MCF 10A (cell line): ENCODE measurements around the gene ARHGEF2. TPM values are rescaled to one million over a fixed set of nuclear protein-coding genes. Genes with fewer than 3 reads are reported as not detected.
A peak's percentile ranks its signal among the peaks of the same experiment; 100 is the strongest.

Experiments
- BruUV-seq: library from RNA; stranded (reverse); fragments of 400-500 nt; replicated peaks from 2 replicates; lab custom pipeline; 2021; lab: Mats Ljungman, UMichigan
- CTCF ChIA-PET: fragments of 300-600 bp; sonication (Branson Sonifier 250); formaldehyde crosslinking; extraction: SDS; loops from one replicate; lab custom pipeline; 2021; ENCODE audit warnings: antibody characterized with exemption, inconsistent platforms; lab: Yijun Ruan, JAX
- POLR2A ChIA-PET: fragments of 300-600, 350-650 bp; sonication (Branson Sonifier 250); formaldehyde crosslinking; extraction: SDS; loops from one replicate; lab custom pipeline; 2020; ENCODE audit warnings: antibody characterized with exemption, inconsistent platforms; lab: Yijun Ruan, JAX
- DNase-seq: peaks from one replicate; pipeline ENCODE4 v3.0.0-alpha.2; 2018; ENCODE audit not compliant: unreplicated experiment
- H3K27ac Mint-ChIP-seq: one replicate; pipeline ENCODE4 v1.8.0; 2022; ENCODE audit warnings: mild to moderate bottlenecking, low read depth, mixed read lengths; ENCODE audit not compliant: unreplicated experiment
- H3K27me3 Mint-ChIP-seq: one replicate; pipeline ENCODE4 v1.8.0; 2022; ENCODE audit warnings: mixed read lengths; ENCODE audit not compliant: insufficient read depth, unreplicated experiment
- H3K36me3 Mint-ChIP-seq: one replicate; pipeline ENCODE4 v1.8.0; 2022; ENCODE audit warnings: mild to moderate bottlenecking, moderate library complexity, mixed read lengths; ENCODE audit not compliant: insufficient read depth, unreplicated experiment
- H3K4me1 Mint-ChIP-seq: one replicate; pipeline ENCODE4 v1.8.0; 2022; ENCODE audit warnings: mixed read lengths; ENCODE audit not compliant: insufficient read depth, unreplicated experiment
- H3K4me3 Mint-ChIP-seq: one replicate; pipeline ENCODE4 v1.8.0; 2022; ENCODE audit warnings: mild to moderate bottlenecking, moderate library complexity, mixed read lengths; ENCODE audit not compliant: unreplicated experiment
- H3K9me3 Mint-ChIP-seq: one replicate; pipeline ENCODE4 v1.8.0; 2022; ENCODE audit warnings: mixed read lengths; ENCODE audit not compliant: unreplicated experiment
- intact Hi-C: fragments of 100-400 bp; cut with micrococcal nuclease; formaldehyde crosslinking; loops from 2 replicates; pipeline ENCODE4 v1.14.1; 2022
- total RNA-seq: library from RNA; stranded (reverse); gene quantifications from 2 replicates; pipeline ENCODE4 v1.2.3, GENCODE V29; 2022
- TF ChIP-seq, protein P1 (sequence below): fragments of 200-600 bp; IDR thresholded peaks from one replicate; pipeline ENCODE4 v1.8.0; 2022; ENCODE audit warnings: antibody characterized with exemption, mild to moderate bottlenecking; ENCODE audit not compliant: unreplicated experiment

The ARHGEF2 gene
- total RNA-seq, 1 experiment from 2014 or later: 498 TPM

DNA sequence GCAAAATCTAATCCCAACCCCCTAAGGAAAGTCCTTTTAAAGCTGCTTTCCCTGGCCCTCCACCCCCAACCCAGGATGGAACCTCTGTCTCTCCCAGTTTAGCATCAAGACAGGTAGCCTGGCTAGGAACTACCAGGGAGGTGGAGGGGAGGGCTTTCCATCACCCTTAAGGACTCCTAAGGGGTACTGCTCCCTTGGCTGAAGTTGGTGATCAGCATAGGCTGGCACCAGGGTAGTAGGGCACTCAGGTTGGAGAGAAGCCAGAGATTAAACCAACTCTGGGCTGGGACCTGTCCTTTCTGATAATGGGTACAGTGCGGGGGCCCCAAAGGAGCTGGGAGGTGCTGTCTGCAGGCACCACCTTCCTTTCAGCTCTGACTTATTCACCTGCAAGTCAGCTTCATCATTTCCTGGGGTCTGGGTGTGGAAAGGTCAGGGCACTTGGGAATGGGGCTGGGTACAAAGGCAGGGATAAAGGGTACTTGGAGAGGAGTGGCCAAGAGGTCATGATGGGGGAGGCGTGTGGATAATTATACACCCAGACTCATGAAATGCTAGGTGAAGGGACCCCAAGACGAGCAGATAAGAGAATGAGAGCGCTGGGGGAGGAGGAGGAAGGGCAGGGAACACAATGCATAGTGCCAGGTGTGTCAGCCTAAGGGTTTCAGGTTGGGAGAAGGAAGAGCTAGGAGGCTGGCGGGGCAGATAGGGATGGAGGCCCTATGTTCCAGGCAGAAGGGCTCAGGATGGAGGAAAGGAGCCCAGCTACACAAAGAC is 1.2 kb downstream of the ARHGEF2 start:
- Mint-ChIP-seq H3K27me3 (no peaks in the 10 kb centered on the region), H3K36me3 (peaks cover 28% of the 10 kb centered on the region), H3K9me3 (no peaks in the 10 kb centered on the region), H3K27ac (peak overlapping the region; percentile 90), H3K4me3 (peak overlapping the region; percentile 81), H3K4me1 (peaks cover 83% of the 10 kb centered on the region)
- TF ChIP-seq, protein P1, sequence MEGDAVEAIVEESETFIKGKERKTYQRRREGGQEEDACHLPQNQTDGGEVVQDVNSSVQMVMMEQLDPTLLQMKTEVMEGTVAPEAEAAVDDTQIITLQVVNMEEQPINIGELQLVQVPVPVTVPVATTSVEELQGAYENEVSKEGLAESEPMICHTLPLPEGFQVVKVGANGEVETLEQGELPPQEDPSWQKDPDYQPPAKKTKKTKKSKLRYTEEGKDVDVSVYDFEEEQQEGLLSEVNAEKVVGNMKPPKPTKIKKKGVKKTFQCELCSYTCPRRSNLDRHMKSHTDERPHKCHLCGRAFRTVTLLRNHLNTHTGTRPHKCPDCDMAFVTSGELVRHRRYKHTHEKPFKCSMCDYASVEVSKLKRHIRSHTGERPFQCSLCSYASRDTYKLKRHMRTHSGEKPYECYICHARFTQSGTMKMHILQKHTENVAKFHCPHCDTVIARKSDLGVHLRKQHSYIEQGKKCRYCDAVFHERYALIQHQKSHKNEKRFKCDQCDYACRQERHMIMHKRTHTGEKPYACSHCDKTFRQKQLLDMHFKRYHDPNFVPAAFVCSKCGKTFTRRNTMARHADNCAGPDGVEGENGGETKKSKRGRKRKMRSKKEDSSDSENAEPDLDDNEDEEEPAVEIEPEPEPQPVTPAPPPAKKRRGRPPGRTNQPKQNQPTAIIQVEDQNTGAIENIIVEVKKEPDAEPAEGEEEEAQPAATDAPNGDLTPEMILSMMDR: no peak
- ChIA-PET POLR2A (interaction anchor here (0.7 to 13.3 kb wide), 22 partner anchors 12 to 376 kb away, joined by 3 to 294 read pairs (median 4); partner anchors contain the start of genes GON4L, KHDC4, PMF1 and RXFP4), CTCF (interaction anchor here (0.6 to 11.9 kb wide), 11 partner anchors 11 to 250 kb away, joined by 3 to 136 read pairs (median 6); partner anchors contain the start of genes KHDC4 and RXFP4)
- peak; percentile 54 for DNase-seq
- intact Hi-C loops: no loop called here
- no TSS peak for BruUV-seq

DNA sequence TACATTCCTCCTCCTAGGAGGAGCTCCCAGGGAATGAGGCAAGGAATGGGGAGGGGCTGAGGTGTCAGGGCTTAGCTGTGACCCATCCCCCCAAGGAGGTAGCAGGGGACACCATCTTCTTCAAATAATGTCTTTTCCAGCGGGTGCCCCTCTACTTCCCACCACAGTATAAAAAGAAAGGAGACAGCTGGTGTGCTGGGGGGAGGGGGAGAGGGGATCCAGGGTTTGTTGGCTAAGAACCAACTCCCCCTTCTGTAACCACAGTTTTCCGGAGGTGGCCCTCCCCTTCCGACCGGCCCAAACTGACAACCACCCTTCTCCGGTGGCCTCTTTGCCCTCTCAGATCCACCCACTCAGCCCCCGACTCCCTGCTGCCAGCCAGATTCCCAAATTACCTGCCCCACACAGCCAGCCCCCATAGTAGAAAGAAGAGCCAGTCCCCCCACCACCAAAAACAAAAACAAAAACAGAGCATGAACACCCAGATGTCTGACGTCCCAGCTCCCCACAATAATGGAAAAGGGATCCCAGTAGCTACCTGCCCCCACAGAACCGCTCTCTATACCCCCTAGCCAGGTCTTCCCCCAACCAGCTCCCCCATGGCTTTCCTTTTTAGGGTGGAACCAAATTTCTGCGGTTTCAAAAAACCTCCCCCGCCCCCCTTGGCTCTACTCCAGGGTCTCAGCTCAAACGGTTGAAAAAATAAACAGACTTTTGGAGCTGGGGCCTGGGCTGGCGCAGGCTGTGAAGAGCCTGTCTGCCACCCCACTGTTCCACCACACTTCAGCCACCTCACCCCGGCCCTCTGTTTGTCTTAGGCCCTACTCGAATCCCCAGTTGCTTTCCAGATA is 2.1 kb downstream of the ARHGEF2 start:
- DNase-seq: peak; percentile 90
- intact Hi-C loops: no loop called here
- POLR2A ChIA-PET: interaction anchor here (0.7 to 13.3 kb wide), 16 partner anchors 7 to 306 kb away, joined by 3 to 294 read pairs (median 6); partner anchors contain the start of genes GON4L, KHDC4, RXFP4 and SMG5
- Mint-ChIP-seq H3K36me3 (peaks cover 28% of the 10 kb centered on the region), H3K27ac (peak overlapping the region; percentile 90), H3K27me3 (no peaks in the 10 kb centered on the region), H3K4me3 (peak overlapping the region; percentile 81), H3K9me3 (no peaks in the 10 kb centered on the region), H3K4me1 (peaks cover 79% of the 10 kb centered on the region)
- TF ChIP-seq, protein P1: no peak
- CTCF ChIA-PET: interaction anchor here (0.6 to 11.9 kb wide), 13 partner anchors 11 to 665 kb away, joined by 3 to 136 read pairs (median 6); partner anchors contain the start of genes KHDC4 and RXFP4
- BruUV-seq: no TSS peak

DNA sequence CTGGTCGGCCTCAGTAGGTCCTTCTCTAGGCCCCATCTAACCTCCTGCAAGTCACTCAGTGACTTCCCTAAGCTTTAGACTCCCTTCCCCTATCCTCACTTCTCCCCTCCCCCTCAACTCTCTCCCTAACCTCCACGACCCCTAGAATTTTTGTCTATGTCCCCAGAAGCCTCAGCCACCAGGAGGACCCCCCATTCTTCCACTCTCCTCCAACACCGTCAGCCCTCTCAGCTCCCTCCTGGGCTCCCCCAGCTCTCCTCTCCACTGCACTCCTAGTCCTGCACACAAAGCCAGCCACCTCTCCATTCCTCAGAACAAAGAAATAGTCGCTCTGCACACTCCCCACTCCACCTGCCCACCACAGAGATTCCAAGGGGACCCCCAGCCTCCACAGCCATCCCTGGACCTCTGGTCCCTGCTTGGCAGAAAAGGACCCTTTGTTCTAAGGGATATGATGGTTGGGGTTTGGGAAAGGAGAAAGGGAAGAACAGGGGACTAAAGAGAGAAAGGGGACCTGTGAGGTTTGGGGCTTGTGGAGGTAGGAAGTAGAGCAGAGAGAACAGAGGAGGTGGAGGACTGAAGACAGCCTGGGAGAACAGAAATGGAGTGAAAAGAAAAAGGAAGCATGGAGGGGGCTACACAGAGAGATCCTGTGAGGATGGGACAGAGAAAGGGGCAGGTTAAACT is 2.8 kb downstream of the ARHGEF2 start:
- H3K27ac Mint-ChIP-seq: peak overlapping the region; percentile 90
- peaks cover 28% of the 10 kb centered on the region for H3K36me3 Mint-ChIP-seq
- H3K27me3 Mint-ChIP-seq: no peaks in the 10 kb centered on the region
- H3K4me1 Mint-ChIP-seq: peaks cover 78% of the 10 kb centered on the region
- H3K9me3 Mint-ChIP-seq: no peaks in the 10 kb centered on the region
- TF ChIP-seq, protein P1: no peak
- CTCF ChIA-PET: interaction anchor here (0.5 to 9.9 kb wide), 15 partner anchors 8 to 725 kb away, joined by 3 to 73 read pairs (median 5); partner anchors contain the start of gene KHDC4
- no TSS peak for BruUV-seq
- POLR2A ChIA-PET: interaction anchor here (0.7 to 13.3 kb wide), 12 partner anchors 8 to 307 kb away, joined by 3 to 294 read pairs (median 10); partner anchors contain the start of genes GON4L, KHDC4, RXFP4 and SMG5
- no peak for DNase-seq
- peak overlapping the region; percentile 81 for H3K4me3 Mint-ChIP-seq
- intact Hi-C loops: no loop called here
